ENCODE data around the gene ZNF783. TPM values are rescaled to one million over a fixed set of nuclear protein-coding genes. Genes with fewer than 3 reads are reported as not detected.

The ZNF783 gene
- 6.9 and 9.8 TPM in 2 replicates for total RNA-seq

DNA sequence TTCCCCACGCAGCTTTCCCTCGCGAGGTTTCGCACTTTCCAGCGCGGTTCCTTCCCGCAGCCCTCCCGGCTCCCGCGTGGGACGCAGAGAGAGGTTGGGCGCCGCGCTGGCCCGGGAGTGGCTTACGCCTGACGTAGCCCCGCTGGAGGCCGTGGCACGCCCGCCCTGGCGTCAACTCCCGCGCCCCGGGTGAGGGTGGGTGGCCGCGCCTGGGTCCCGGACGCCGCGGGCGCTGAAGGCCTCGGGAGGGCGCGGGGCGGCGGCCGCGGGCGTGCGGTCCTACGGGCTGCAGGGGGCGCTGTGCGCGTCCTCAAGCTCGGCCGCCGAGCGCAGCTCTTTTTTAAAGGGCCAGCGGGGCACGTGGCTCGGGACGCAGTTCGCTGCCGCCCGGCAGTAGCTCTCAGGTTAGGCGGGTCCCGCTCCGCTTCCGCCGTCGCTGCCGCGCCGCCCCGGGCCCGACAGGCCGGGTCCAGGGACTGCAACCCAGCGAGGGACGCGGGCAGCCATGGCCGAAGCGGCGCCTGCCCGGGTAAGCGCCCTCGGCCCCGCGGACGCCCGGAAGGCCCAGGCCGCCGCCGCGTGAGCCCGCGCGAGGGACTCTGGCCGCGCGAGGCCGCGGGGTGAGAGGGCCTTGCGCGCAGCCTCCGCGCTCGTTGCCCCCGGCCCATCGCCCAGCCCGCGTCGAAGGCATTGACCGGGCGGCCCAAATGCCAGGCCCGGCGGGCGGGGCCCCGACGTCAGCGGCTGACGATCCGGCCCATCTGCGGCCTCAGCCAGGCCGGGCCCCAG, at the start of gene ZNF783:
ZNF783 (plus strand) TSS at position 368 of the 789 bp plus-strand sequence; CDS start at position 506, 138 bp downstream.

DNA sequence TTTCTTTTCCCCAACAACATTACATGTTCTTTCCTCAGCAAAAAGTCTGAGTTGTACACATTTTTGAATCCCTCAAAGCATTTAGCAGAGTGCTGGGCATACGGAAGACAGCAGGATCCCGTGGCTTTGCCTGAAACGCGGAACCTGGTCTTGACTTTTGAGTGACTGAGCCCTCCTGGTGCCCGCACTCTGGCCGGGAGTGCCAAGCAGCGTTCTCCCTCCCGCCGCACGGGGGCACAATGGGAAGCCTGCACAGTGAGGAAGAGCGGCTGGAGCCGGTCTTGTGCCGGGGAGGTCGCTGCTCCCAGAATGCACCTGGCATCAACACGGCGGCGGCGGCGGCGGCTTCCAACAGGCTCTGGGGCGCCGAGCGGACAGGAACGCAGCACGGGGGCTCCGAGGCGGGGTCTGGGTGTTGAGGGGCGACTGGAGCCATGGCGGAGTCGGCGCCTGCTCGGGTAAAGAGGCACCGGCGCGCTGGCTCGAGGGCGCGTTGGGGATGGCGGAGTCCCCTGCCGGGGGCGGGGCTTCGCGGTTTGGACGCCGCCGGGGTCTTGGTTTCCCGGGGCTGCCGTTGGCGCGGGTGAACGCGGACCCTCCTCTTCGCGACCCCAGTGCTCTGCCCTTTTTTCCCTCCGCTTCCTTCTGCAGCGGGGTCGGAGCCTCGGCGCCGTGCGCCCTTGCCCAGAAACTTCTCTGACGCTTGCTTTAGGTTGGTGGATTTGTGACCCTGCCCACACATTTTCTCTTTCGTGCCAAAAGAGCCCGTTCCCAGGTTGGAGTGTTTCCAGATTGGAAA, 22.5 kb upstream of the ZNF783 start, which contains the start of gene ZNF212:
ZNF212 (plus strand) TSS at position 307 of the 799 bp plus-strand sequence; CDS start at position 435, 128 bp downstream.

Small RNA genes within 50 kb of the gene (small RNA-seq; reads per million reads assigned to genes)
- not detected for gene AC004941.2

Other genes starting within 250 kb of the ZNF783 start
- 379 and 408 TPM in 2 replicates for gene PDIA4, start 233.7 kb upstream of the ZNF783 start, total RNA-seq
- gene ZNF786, start 171.5 kb upstream of the ZNF783 start, total RNA-seq = 6.2 and 7.5 TPM in 2 replicates
- 1.1 and 2.3 TPM in 2 replicates for gene ZNF425, start 135.9 kb upstream of the ZNF783 start, total RNA-seq
- gene ZNF398, start 114.7 kb upstream of the ZNF783 start, total RNA-seq = 14.0 and 17.6 TPM in 2 replicates
- 31.0 and 37.9 TPM in 2 replicates for gene ZNF282, start 66.7 kb upstream of the ZNF783 start, total RNA-seq
- gene ZNF212, start 22.5 kb upstream of the ZNF783 start, total RNA-seq = 7.1 and 8.2 TPM in 2 replicates
- gene ZNF777, start 198.9 kb downstream of the ZNF783 start, total RNA-seq = 9.4 and 10.8 TPM in 2 replicates
- gene ZNF746, start 235.6 kb downstream of the ZNF783 start, total RNA-seq = 23.8 and 31.0 TPM in 2 replicates